Measurements from ENCODE around the gene MICU1. TPM values are rescaled to one million over a fixed set of nuclear protein-coding genes. Genes with fewer than 3 reads are reported as not detected.
"Not testable (repeated sequence)": the region's sequence is repeated elsewhere in the genome, so short reads cannot be mapped to it uniquely, and the experiment has no call there.

MICU1 gene
- total RNA-seq, 1 experiment from 2014 or later, result 25.5 TPM

GRCh38 chr10:72480861-72481260, 145.0 kb downstream of the MICU1 start:
- no peak overlapping the region for H3K4me3 Mint-ChIP-seq (ENCODE audit: unreplicated experiment)
- no peak for TF ChIP-seq CTCF (IDR thresholded peaks at IDR 0.05; ENCODE audit: unreplicated experiment)
- ChIA-PET POLR2A (no interaction called here), CTCF (no interaction called here)
- no peaks in the 10 kb centered on the region for H3K4me1 Mint-ChIP-seq (ENCODE audit: insufficient read depth, unreplicated experiment)
- no TSS peak for BruUV-seq (replicated peaks)
- no peaks in the 10 kb centered on the region for H3K9me3 Mint-ChIP-seq (ENCODE audit: unreplicated experiment)
- no peaks in the 10 kb centered on the region for H3K27me3 Mint-ChIP-seq (ENCODE audit: insufficient read depth, unreplicated experiment)
- H3K36me3 Mint-ChIP-seq (ENCODE audit: insufficient read depth, unreplicated experiment), result peaks cover 5% of the 10 kb centered on the region
- H3K27ac Mint-ChIP-seq (ENCODE audit: low read depth, unreplicated experiment), result no peak overlapping the region
- intact Hi-C loops (cut with micrococcal nuclease), result no loop called here
- no peak for DNase-seq (ENCODE audit: unreplicated experiment)

- BruUV-seq (replicated peaks), result no TSS peak
- no peak for TF ChIP-seq CTCF (IDR thresholded peaks at IDR 0.05; ENCODE audit: unreplicated experiment)
- POLR2A ChIA-PET, result interaction anchor here (0.9 kb wide), 1 partner anchor 9 kb away, joined by 4 read pairs; no protein-coding TSS in a partner anchor
- H3K9me3 Mint-ChIP-seq (ENCODE audit: unreplicated experiment), result no peaks in the 10 kb centered on the region
- CTCF ChIA-PET, result no interaction called here
- intact Hi-C loops (cut with micrococcal nuclease), result no loop called here
- H3K4me1 Mint-ChIP-seq (ENCODE audit: insufficient read depth, unreplicated experiment), result no peaks in the 10 kb centered on the region
- H3K27ac Mint-ChIP-seq (ENCODE audit: low read depth, unreplicated experiment), result no peak overlapping the region
- H3K36me3 Mint-ChIP-seq (ENCODE audit: insufficient read depth, unreplicated experiment), result peaks cover 23% of the 10 kb centered on the region
- DNase-seq (ENCODE audit: unreplicated experiment), result no peak
- no peak overlapping the region for H3K4me3 Mint-ChIP-seq (ENCODE audit: unreplicated experiment)
- no peaks in the 10 kb centered on the region for H3K27me3 Mint-ChIP-seq (ENCODE audit: insufficient read depth, unreplicated experiment)
Observed at GRCh38 chr10:72477463-72477862, 148.4 kb downstream of the MICU1 start.

GRCh38 chr10:72472306-72472705, 153.6 kb downstream of the MICU1 start:
- intact Hi-C loops (cut with micrococcal nuclease), result no loop called here
- Mint-ChIP-seq H3K4me3 (ENCODE audit: unreplicated experiment) (no peak overlapping the region), H3K27me3 (ENCODE audit: insufficient read depth, unreplicated experiment) (no peaks in the 10 kb centered on the region), H3K36me3 (ENCODE audit: insufficient read depth, unreplicated experiment) (peaks cover 23% of the 10 kb centered on the region), H3K9me3 (ENCODE audit: unreplicated experiment) (no peaks in the 10 kb centered on the region), H3K27ac (ENCODE audit: low read depth, unreplicated experiment) (no peak overlapping the region), H3K4me1 (ENCODE audit: insufficient read depth, unreplicated experiment) (no peaks in the 10 kb centered on the region)
- POLR2A ChIA-PET, result interaction anchor here (0.7 kb wide), 1 partner anchor 28 kb away, joined by 4 read pairs; no protein-coding TSS in a partner anchor
- DNase-seq (ENCODE audit: unreplicated experiment), result no peak
- BruUV-seq (replicated peaks), result no TSS peak
- TF ChIP-seq CTCF (IDR thresholded peaks at IDR 0.05; ENCODE audit: unreplicated experiment), result no peak
- CTCF ChIA-PET, result no interaction called here

GRCh38 chr10:72470666-72471065, 155.2 kb downstream of the MICU1 start:
- Mint-ChIP-seq H3K9me3 (ENCODE audit: unreplicated experiment) (no peaks in the 10 kb centered on the region), H3K4me3 (ENCODE audit: unreplicated experiment) (no peak overlapping the region), H3K27ac (ENCODE audit: low read depth, unreplicated experiment) (no peak overlapping the region), H3K27me3 (ENCODE audit: insufficient read depth, unreplicated experiment) (no peaks in the 10 kb centered on the region), H3K4me1 (ENCODE audit: insufficient read depth, unreplicated experiment) (no peaks in the 10 kb centered on the region), H3K36me3 (ENCODE audit: insufficient read depth, unreplicated experiment) (peaks cover 18% of the 10 kb centered on the region)
- intact Hi-C loops (cut with micrococcal nuclease), result no loop called here
- no peak for DNase-seq (ENCODE audit: unreplicated experiment)
- ChIA-PET POLR2A (no interaction called here), CTCF (no interaction called here)
- no TSS peak for BruUV-seq (replicated peaks)
- no peak for TF ChIP-seq CTCF (IDR thresholded peaks at IDR 0.05; ENCODE audit: unreplicated experiment)

GRCh38 chr10:72467064-72467463, 158.8 kb downstream of the MICU1 start:
- POLR2A ChIA-PET; H3K9me3 Mint-ChIP-seq (ENCODE audit: unreplicated experiment); intact Hi-C loops (cut with micrococcal nuclease); H3K4me3 Mint-ChIP-seq (ENCODE audit: unreplicated experiment); H3K4me1 Mint-ChIP-seq (ENCODE audit: insufficient read depth, unreplicated experiment); H3K27me3 Mint-ChIP-seq (ENCODE audit: insufficient read depth, unreplicated experiment); H3K36me3 Mint-ChIP-seq (ENCODE audit: insufficient read depth, unreplicated experiment); CTCF ChIA-PET; H3K27ac Mint-ChIP-seq (ENCODE audit: low read depth, unreplicated experiment); BruUV-seq (replicated peaks); DNase-seq (ENCODE audit: unreplicated experiment): not testable (repeated sequence)

All from MCF 10A (cell line).